ENCODE measurements around the gene RNU4-1.
A peak's percentile ranks its signal among the peaks of the same experiment; 100 is the strongest.
"Not testable (repeated sequence)": the region's sequence is repeated elsewhere in the genome, so short reads cannot be mapped to it uniquely, and the experiment has no call there.

The RNU4-1 gene

GRCh38 chr12:120257041-120257821, 35.8 kb downstream of the RNU4-1 start (continued):
- no peak for TF ChIP-seq ZNF37A (tag by site-specific recombination; IDR thresholded peaks at IDR 0.05)
- TF ChIP-seq SETDB1 (IDR thresholded peaks at IDR 0.05; ENCODE audit: insufficient read length, low read length): no peak
- no peak for TF ChIP-seq ZNF654 (tag by site-specific recombination; IDR thresholded peaks at IDR 0.05; ENCODE audit: low read depth)
- TF ChIP-seq ZNF211 (tag by site-specific recombination; IDR thresholded peaks at IDR 0.05; ENCODE audit: low read depth): no peak
- TF ChIP-seq ZNF239 (tag by site-specific recombination; IDR thresholded peaks at IDR 0.05): no peak
- no peak for TF ChIP-seq ZNF16 (tag by site-specific recombination; IDR thresholded peaks at IDR 0.05; ENCODE audit: low read depth)
- no peak for TF ChIP-seq ZNF48 (tag by site-specific recombination; IDR thresholded peaks at IDR 0.05)
- peak; percentile 29; the same call in 1 of the 2 replicates for TF ChIP-seq PATZ1 (tag by site-specific recombination; IDR thresholded peaks at IDR 0.05)
- TF ChIP-seq ZNF132 (tag by site-specific recombination; IDR thresholded peaks at IDR 0.05; ENCODE audit: borderline replicate concordance): no peak
- 0 out of 2 replicates have a peak, but pooled peaks have one; percentile 41 for TF ChIP-seq GLIS2 (tag by site-specific recombination; IDR thresholded peaks at IDR 0.05)
- peak; percentile 74 for TF ChIP-seq ZBTB17 (tag by site-specific recombination; IDR thresholded peaks at IDR 0.05)
- no peak for TF ChIP-seq YY2 (tag by site-specific recombination; IDR thresholded peaks at IDR 0.05)
- TF ChIP-seq GLIS1 (tag by site-specific recombination; IDR thresholded peaks at IDR 0.05): no peak
- TF ChIP-seq ZNF350 (tag by site-specific recombination; IDR thresholded peaks at IDR 0.05): no peak

- ChIA-PET POLR2A (interaction anchor here (0.5 kb wide), 1 partner anchor 54 kb away, joined by 3 read pairs; the partner anchor contains the start of gene RPLP0), CTCF (interaction anchor here (0.5 to 16.4 kb wide), 6 partner anchors 8 to 29 kb away, joined by 3 to 581 read pairs (median 6); partner anchors contain the start of gene PXN)
- Histone ChIP-seq H3K36me3 (ENCODE audit: control insufficient read depth in 2 of 2, insufficient read depth in 1 of 2, low read length in 2 of 2) (peaks cover 0 to 3% of the 10 kb centered on the region in 2 experiments; a peak in 2 of 3 replicates), H3K4me3 (ENCODE audit: low read depth, low read length) (no peak overlapping the region), H3K4me1 (ENCODE audit: control insufficient read depth, insufficient read depth, low read length) (peaks cover 5% of the 10 kb centered on the region; the same call in 1 of the 2 replicates), H3K27ac (ENCODE audit: extremely low read depth, low read depth, low read length) (no peak overlapping the region), H3K9me3 (ENCODE audit: control insufficient read depth, insufficient read depth, low read depth, low read length) (no peaks in the 10 kb centered on the region)
- TF ChIP-seq KLF17 (tag by site-specific recombination; IDR thresholded peaks at IDR 0.05): no peak
- peak; percentile 64; the same call in 1 of the 2 replicates for TF ChIP-seq PRDM1 (tag by site-specific recombination; IDR thresholded peaks at IDR 0.05)
Measured at GRCh38 chr12:120254809-120255208, 38.2 kb downstream of the RNU4-1 start.

GRCh38 chr12:120253313-120253712, 39.7 kb downstream of the RNU4-1 start:
- H3K4me3 ChIP-seq (ENCODE audit: low read depth, low read length); H3K4me1 ChIP-seq (ENCODE audit: control insufficient read depth, insufficient read depth, low read length); H3K9me3 ChIP-seq (ENCODE audit: control insufficient read depth, insufficient read depth, low read depth, low read length); POLR2A ChIA-PET; H3K27ac ChIP-seq (ENCODE audit: extremely low read depth, low read depth, low read length); H3K36me3 ChIP-seq (ENCODE audit: control insufficient read depth in 2 of 2, insufficient read depth in 1 of 2, low read length in 2 of 2): not testable (repeated sequence)
- CTCF ChIA-PET: interaction anchor here (0.9 to 16.4 kb wide), 3 partner anchors 12 to 49 kb away, joined by 3 to 581 read pairs (median 4); partner anchors contain the start of genes PXN and SIRT4
